Measurements from ENCODE around the gene SLIT3.

DNA sequence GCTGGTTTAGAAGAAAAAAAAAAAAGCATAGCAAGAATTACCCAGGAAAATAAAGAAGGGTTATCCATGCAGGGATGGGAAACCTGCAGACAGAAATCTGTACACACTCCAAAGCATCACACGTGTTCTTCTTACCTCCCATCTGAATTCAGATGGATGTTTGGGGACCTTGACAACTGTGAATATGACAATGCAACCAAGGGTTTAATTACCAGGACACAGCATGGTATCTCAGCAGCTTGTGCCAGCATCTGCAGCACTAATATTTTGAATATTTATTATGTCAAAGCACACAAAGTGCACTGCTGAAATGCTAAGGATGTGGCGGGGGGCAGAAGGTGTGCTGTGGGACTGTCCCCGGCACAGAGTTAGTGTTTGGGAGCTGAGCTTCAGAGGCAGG is 47.9 kb downstream of the SLIT3 start:
- no peak for TF ChIP-seq MYC (IDR thresholded peaks at IDR 0.05; ENCODE audit: low read depth, low read length)
- TF ChIP-seq CTCF (IDR thresholded peaks at IDR 0.05; ENCODE audit: low read depth, low read length) = no peak
- TF ChIP-seq POLR2A (IDR thresholded peaks at IDR 0.05; ENCODE audit: extremely low read depth, insufficient read length) = no peak
- no peak for TF ChIP-seq MAX (IDR thresholded peaks at IDR 0.05; ENCODE audit: low read depth, low read length)

All from NB4 (cell line).